Endothelial cell of umbilical vein (primary cell): ENCODE results near the gene XPOT. TPM values are rescaled to one million over a fixed set of nuclear protein-coding genes. Genes with fewer than 3 reads are reported as not detected.

Experiments used
- BruUV-seq: library from RNA; stranded (reverse); fragments of 400-500 nt; replicated peaks from 2 replicates; lab custom pipeline; 2021; lab: Mats Ljungman, UMichigan
- CTCF ChIA-PET: fragments of 300-600, 350-600 bp; sonication (Branson Sonifier 250); formaldehyde crosslinking; loops from one replicate; lab custom pipeline; 2021; ENCODE audit warnings: antibody characterized with exemption, inconsistent platforms; lab: Charles Lee
- POLR2A ChIA-PET: fragments of 300-600, 350-600 bp; sonication (Branson Sonifier 250); formaldehyde crosslinking; loops from one replicate; lab custom pipeline; 2021; ENCODE audit warnings: antibody characterized with exemption, inconsistent platforms; lab: Charles Lee
- DNase-seq: peaks from one replicate; pipeline ENCODE4 v3.0.0-alpha.2; 2011; ENCODE audit warnings: low read depth, low spot score
- FAIRE-seq: peaks from 2 replicates; lab custom pipeline; 2011; peaks lifted over from hg19 to GRCh38; lab: Jason Lieb, UNC
- H2AFZ ChIP-seq: 2 replicates; pipeline ENCODE4 v1.6.0; 2012; ENCODE audit warnings: low read depth, low read length, control low read depth, inconsistent platforms
- H3K27ac ChIP-seq: 2 replicates; pipeline ENCODE4 v1.5.1; 2011; ENCODE audit warnings: low read depth, mild to moderate bottlenecking, control low read depth, low read length, moderate library complexity; ENCODE audit not compliant: insufficient read depth
- H3K27me3 ChIP-seq, 2 experiments: 2 replicates each; pipeline versions ENCODE4 v1.6.0 to v1.6.1; 2011; ENCODE audit warnings: low read length in 2 of 2, mixed read lengths in 1 of 2; ENCODE audit not compliant: control insufficient read depth in 2 of 2, insufficient read depth in 2 of 2
- H3K36me3 ChIP-seq, 2 experiments: 2 replicates in 1 of 2; 3 replicates in 1 of 2; pipeline ENCODE4 v1.5.1; 2011; ENCODE audit warnings: low read length in 2 of 2, mild to moderate bottlenecking in 1 of 2, moderate library complexity in 1 of 2; ENCODE audit not compliant: control insufficient read depth in 2 of 2, insufficient read depth in 2 of 2; ENCODE audit errors: extremely low read depth in 1 of 2
- H3K4me1 ChIP-seq: 3 replicates; pipeline ENCODE4 v1.5.1; 2011; ENCODE audit warnings: mild to moderate bottlenecking, low read length; ENCODE audit not compliant: control insufficient read depth, insufficient read depth; ENCODE audit errors: extremely low read depth
- H3K4me2 ChIP-seq: 2 replicates; pipeline ENCODE4 v1.6.1; 2011; ENCODE audit warnings: low read length, control low read depth, mixed read lengths; ENCODE audit not compliant: insufficient read depth
- H3K4me3 ChIP-seq, 3 experiments: fragments of 200-600 bp in 1 of 3; sonication (generic), shearing (Covaris generic) in 1 of 3; replicated peaks in 1 of 3; 2 replicates each; pipeline ENCODE4 v1.5.1; 2011 to 2016; ENCODE audit warnings: control low read depth in 3 of 3, low read length in 3 of 3, mild to moderate bottlenecking in 2 of 3, inconsistent platforms in 1 of 3, low read depth in 1 of 3, moderate library complexity in 1 of 3; ENCODE audit not compliant: insufficient read depth in 1 of 3
- H3K79me2 ChIP-seq: 2 replicates; pipeline ENCODE4 v1.6.0; 2012; ENCODE audit warnings: low read length, inconsistent platforms; ENCODE audit not compliant: control insufficient read depth, insufficient read depth
- H3K9ac ChIP-seq: replicated peaks from 2 replicates; pipeline ENCODE3; 2011; ENCODE audit warnings: low read length, control low read depth; ENCODE audit not compliant: insufficient read depth; ENCODE audit errors: extremely low read depth
- H3K9me1 ChIP-seq: replicated peaks from 3 replicates; pipeline ENCODE4 v1.6.0; 2011; ENCODE audit warnings: mild to moderate bottlenecking, low read length; ENCODE audit not compliant: control insufficient read depth, insufficient read depth; ENCODE audit errors: extremely low read depth
- H3K9me3 ChIP-seq: replicated peaks from 2 replicates; pipeline ENCODE4 v1.5.1; 2012; ENCODE audit warnings: low read length, inconsistent platforms; ENCODE audit not compliant: control insufficient read depth, insufficient read depth
- H4K20me1 ChIP-seq: replicated peaks from 2 replicates; pipeline ENCODE3; 2011; ENCODE audit warnings: mild to moderate bottlenecking, low read length; ENCODE audit not compliant: control insufficient read depth, insufficient read depth; ENCODE audit errors: extremely low read depth
- EZH2 ChIP-seq: IDR thresholded peaks from 2 replicates; pipeline ENCODE4 v1.6.1; 2012; ENCODE audit warnings: borderline replicate concordance, low read depth, mild to moderate bottlenecking, moderate library complexity, low read length, inconsistent platforms; ENCODE audit not compliant: severe bottlenecking
- FOS ChIP-seq: IDR thresholded peaks from 2 replicates; pipeline ENCODE4 v1.6.1; 2011; ENCODE audit warnings: mild to moderate bottlenecking, low read length, moderate library complexity, borderline replicate concordance; ENCODE audit not compliant: insufficient read depth
- GATA2 ChIP-seq: IDR thresholded peaks from 2 replicates; pipeline ENCODE4 v1.7.0; 2011; ENCODE audit warnings: low read depth, mild to moderate bottlenecking, moderate library complexity, mixed read lengths, low read length; ENCODE audit not compliant: insufficient read length, insufficient read depth
- MYC ChIP-seq: IDR thresholded peaks from one replicate; pipeline ENCODE4 v1.6.1; 2011; ENCODE audit warnings: mild to moderate bottlenecking, low read depth, low read length
- POLR2A ChIP-seq: IDR thresholded peaks from 2 replicates; pipeline ENCODE4 v1.6.1; 2012; ENCODE audit warnings: low read depth, mild to moderate bottlenecking, control low read depth, low read length
- dilution Hi-C: fragments of 300-500 bp; cut with MboI; formaldehyde crosslinking; loops from one replicate; pipeline ENCODE4 v1.15.0; 2019; ENCODE audit warnings: low sequenced_read_pairs; ENCODE audit not compliant: extremely low pct_ligation_motif_present
- intact Hi-C: fragments of 100-400 bp; cut with micrococcal nuclease; formaldehyde crosslinking; loops from one replicate; pipeline ENCODE4 v1.10.0; 2022
- polyA plus RNA-seq, 4 experiments: library from polyadenylated mRNA; depleted of rRNA in 3 of 4; stranded (reverse) in 3 of 4; unstranded in 1 of 4; fragments of >200 nt; gene quantifications; 2 replicates each; pipeline versions ENCODE4 v1.2.1 to v1.2.3, GENCODE V29; 2011 to 2012; ENCODE audit warnings: missing spikeins in 1 of 4
- total RNA-seq: library from RNA; stranded (reverse); gene quantifications from 2 replicates; pipeline ENCODE4 v1.2.3, GENCODE V29; 2021
- TF ChIP-seq, protein P1 (sequence below): IDR thresholded peaks from 2 replicates; pipeline ENCODE4 v1.6.1; 2011; ENCODE audit not compliant: insufficient read depth, insufficient read length
- TF ChIP-seq, protein P2 (sequence below), 2 donors: IDR thresholded peaks; 1 replicate in 1 of 2; 2 replicates in 1 of 2; pipeline ENCODE4 v1.5.1; 2011; ENCODE audit warnings: low read length in 2 of 2, mild to moderate bottlenecking in 2 of 2, moderate library complexity in 2 of 2, control low read depth in 1 of 2, inconsistent platforms in 1 of 2, low read depth in 1 of 2; ENCODE audit not compliant: insufficient read depth in 1 of 2; ENCODE audit errors: extremely low read depth in 1 of 2

Gene XPOT
- total and polyA plus RNA-seq, 2 donors (not counting 3 experiments of a cell fraction or from before 2014, with no cell fraction given), result 21.9 to 88.9 TPM

- TF ChIP-seq, protein P1, sequence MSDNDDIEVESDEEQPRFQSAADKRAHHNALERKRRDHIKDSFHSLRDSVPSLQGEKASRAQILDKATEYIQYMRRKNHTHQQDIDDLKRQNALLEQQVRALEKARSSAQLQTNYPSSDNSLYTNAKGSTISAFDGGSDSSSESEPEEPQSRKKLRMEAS, result no peak
- no peak for TF ChIP-seq FOS
- TF ChIP-seq, protein P2, sequence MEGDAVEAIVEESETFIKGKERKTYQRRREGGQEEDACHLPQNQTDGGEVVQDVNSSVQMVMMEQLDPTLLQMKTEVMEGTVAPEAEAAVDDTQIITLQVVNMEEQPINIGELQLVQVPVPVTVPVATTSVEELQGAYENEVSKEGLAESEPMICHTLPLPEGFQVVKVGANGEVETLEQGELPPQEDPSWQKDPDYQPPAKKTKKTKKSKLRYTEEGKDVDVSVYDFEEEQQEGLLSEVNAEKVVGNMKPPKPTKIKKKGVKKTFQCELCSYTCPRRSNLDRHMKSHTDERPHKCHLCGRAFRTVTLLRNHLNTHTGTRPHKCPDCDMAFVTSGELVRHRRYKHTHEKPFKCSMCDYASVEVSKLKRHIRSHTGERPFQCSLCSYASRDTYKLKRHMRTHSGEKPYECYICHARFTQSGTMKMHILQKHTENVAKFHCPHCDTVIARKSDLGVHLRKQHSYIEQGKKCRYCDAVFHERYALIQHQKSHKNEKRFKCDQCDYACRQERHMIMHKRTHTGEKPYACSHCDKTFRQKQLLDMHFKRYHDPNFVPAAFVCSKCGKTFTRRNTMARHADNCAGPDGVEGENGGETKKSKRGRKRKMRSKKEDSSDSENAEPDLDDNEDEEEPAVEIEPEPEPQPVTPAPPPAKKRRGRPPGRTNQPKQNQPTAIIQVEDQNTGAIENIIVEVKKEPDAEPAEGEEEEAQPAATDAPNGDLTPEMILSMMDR (IDR thresholded peaks at IDR 0.05; ENCODE audit: extremely low read depth in 1 of 2, insufficient read depth in 1 of 2, low read depth in 1 of 2, low read length in 2 of 2), result no peak
- no peak for TF ChIP-seq EZH2
- no peak for TF ChIP-seq MYC
- TF ChIP-seq POLR2A, result no peak
- TF ChIP-seq GATA2, result no peak
Measured at GRCh38 chr12:64491718-64492117, 87.5 kb downstream of the XPOT start.

More at GRCh38 chr12:64491718-64492117, 87.5 kb downstream of the XPOT start:
- Histone ChIP-seq H3K79me2 (no peaks in the 10 kb centered on the region), H3K4me3 (no peak overlapping the region), H3K9me3 (no peaks in the 10 kb centered on the region), H3K27me3 (no peaks in the 10 kb centered on the region), H3K9ac (no peak overlapping the region), H3K36me3 (peaks cover 7 to 25% of the 10 kb centered on the region in 2 experiments), H4K20me1 (no peaks in the 10 kb centered on the region), H3K9me1 (no peaks in the 10 kb centered on the region), H3K27ac (no peak overlapping the region), H3K4me1 (no peaks in the 10 kb centered on the region), H2AFZ (no peak overlapping the region), H3K4me2 (no peak overlapping the region)
- ChIA-PET CTCF (no interaction called here), POLR2A (no interaction called here)
- FAIRE-seq, result no peak
- no TSS peak for BruUV-seq
- dilution Hi-C loops, result no loop called here
- DNase-seq, result no peak
- intact Hi-C loops, result no loop called here
